Activated naive CD4-positive, alpha-beta T cell treated with anti-CD3 and anti-CD28 coated beads, Interleukin-2, amount 50 U/mL, for 72 hours (primary cell): Measurements from ENCODE around the gene C17orf50. TPM values are rescaled to one million over a fixed set of nuclear protein-coding genes. Genes with fewer than 3 reads are reported as not detected.
"Not testable (repeated sequence)": the region's sequence is repeated elsewhere in the genome, so short reads cannot be mapped to it uniquely, and the experiment has no call there.

Source experiments
- ATAC-seq, 2 donors: fragments of 150-1000 bp; cut with Tn5 transposase; 2 replicates each; pipeline ENCODE4 v1.10.0; 2021; ENCODE audit warnings: mild to moderate bottlenecking in 2 of 2, moderate library complexity in 2 of 2
- DNase-seq, 2 donors: peaks; one replicate each; pipeline ENCODE4 v3.0.0; 2021 to 2022; ENCODE audit warnings: low spot score in 2 of 2
- H3K27ac Mint-ChIP-seq, 2 donors: one replicate each; pipeline ENCODE4 v1.8.0; 2022; ENCODE audit warnings: mild to moderate bottlenecking in 2 of 2, mixed read lengths in 2 of 2
- H3K36me3 Mint-ChIP-seq, 2 donors: one replicate each; pipeline ENCODE4 v1.8.0; 2022; ENCODE audit warnings: mixed read lengths in 2 of 2
- H3K9me3 Mint-ChIP-seq, 2 donors: one replicate each; pipeline ENCODE4 v1.8.0; 2022; ENCODE audit warnings: mixed read lengths in 2 of 2
- total RNA-seq, 2 donors: library from RNA; stranded (reverse); gene quantifications; one replicate each; pipeline ENCODE4 v1.2.3, GENCODE V29; 2022

The C17orf50 gene
- total RNA-seq, 2 donors from 2014 or later, result not detected

GRCh38 chr17:35745749-35746320 is 14.9 kb upstream of the C17orf50 start:
- Mint-ChIP-seq H3K27ac (no peak overlapping the region), H3K9me3 (no peaks in the 10 kb centered on the region), H3K36me3 (no peaks in the 10 kb centered on the region)
- ATAC-seq (no peak), DNase-seq (no peak)

GRCh38 chr17:35747540-35748017 is 13.1 kb upstream of the C17orf50 start:
- DNase-seq (peak; percentile 69 to 85), ATAC-seq (peak; percentile 81 to 92)
- H3K9me3 Mint-ChIP-seq, result no peaks in the 10 kb centered on the region
- no peaks in the 10 kb centered on the region for H3K36me3 Mint-ChIP-seq
- H3K27ac Mint-ChIP-seq, result no peak overlapping the region

- no peak for DNase-seq
- Mint-ChIP-seq H3K9me3 (no peaks in the 10 kb centered on the region), H3K36me3 (no peaks in the 10 kb centered on the region), H3K27ac (peak overlapping the region in 1 of 2 donors; percentile 65)
- peak; percentile 5 to 61 for ATAC-seq
Measured at GRCh38 chr17:35748341-35748841, 12.3 kb upstream of the C17orf50 start.

- Mint-ChIP-seq H3K36me3 (no peaks in the 10 kb centered on the region), H3K27ac (no peak overlapping the region), H3K9me3 (no peaks in the 10 kb centered on the region)
- DNase-seq (no peak), ATAC-seq (no peak)
Measured at GRCh38 chr17:35748979-35749378, 11.7 kb upstream of the C17orf50 start.

GRCh38 chr17:35749560-35750412 is 10.9 kb upstream of the C17orf50 start:
- no peak for DNase-seq
- no peaks in the 10 kb centered on the region for H3K9me3 Mint-ChIP-seq

GRCh38 chr17:35750526-35751395 is 9.9 kb upstream of the C17orf50 start:
- ATAC-seq (no peak), DNase-seq (no peak)
- no peaks in the 10 kb centered on the region for H3K36me3 Mint-ChIP-seq
- no peaks in the 10 kb centered on the region for H3K9me3 Mint-ChIP-seq
- no peak overlapping the region for H3K27ac Mint-ChIP-seq

More at GRCh38 chr17:35749560-35750412, 10.9 kb upstream of the C17orf50 start:
- Mint-ChIP-seq H3K27ac (no peak overlapping the region), H3K36me3 (no peaks in the 10 kb centered on the region)
- ATAC-seq, result no peak

- DNase-seq, H3K27ac Mint-ChIP-seq, H3K9me3 Mint-ChIP-seq, ATAC-seq, H3K36me3 Mint-ChIP-seq: not testable (repeated sequence)
Measured at GRCh38 chr17:35751541-35751940, 9.1 kb upstream of the C17orf50 start.

GRCh38 chr17:35752471-35752870 is 8.2 kb upstream of the C17orf50 start:
- Mint-ChIP-seq H3K36me3 (no peaks in the 10 kb centered on the region), H3K27ac (no peak overlapping the region), H3K9me3 (no peaks in the 10 kb centered on the region)
- ATAC-seq (no peak), DNase-seq (no peak)

- DNase-seq (no peak), ATAC-seq (no peak)
- H3K27ac Mint-ChIP-seq, result no peak within 1 kb of the TSS
- H3K36me3 Mint-ChIP-seq, result no peaks in the 10 kb centered on the region
- no peaks in the 10 kb centered on the region for H3K9me3 Mint-ChIP-seq
Measured at GRCh38 chr17:35752945-35753764, 7.5 kb upstream of the C17orf50 start, which contains the start of gene GAS2L2. Gene GAS2L2 (minus strand): TSS chr17:35753239. CDS start chr17:35752850, 389 bp downstream.

GRCh38 chr17:35757243-35757642 is 3.4 kb upstream of the C17orf50 start:
- no peak for DNase-seq
- Mint-ChIP-seq H3K36me3 (no peaks in the 10 kb centered on the region), H3K27ac (no peak overlapping the region), H3K9me3 (no peaks in the 10 kb centered on the region)
- ATAC-seq, result no peak

GRCh38 chr17:35761601-35762000 is 914 bp downstream of the C17orf50 start:
- Mint-ChIP-seq H3K9me3 (no peaks in the 10 kb centered on the region), H3K36me3 (no peaks in the 10 kb centered on the region), H3K27ac (no peak overlapping the region)
- ATAC-seq, result no peak
- no peak for DNase-seq

- peak overlapping the region in 1 of 2 donors; percentile 92 for H3K27ac Mint-ChIP-seq
Measured at GRCh38 chr17:35763767-35764122, 3.1 kb downstream of the C17orf50 start.

GRCh38 chr17:35764123-35764991 is 3.7 kb downstream of the C17orf50 start:
- Mint-ChIP-seq H3K9me3 (no peaks in the 10 kb centered on the region), H3K27ac (peak overlapping the region in 1 of 2 donors; percentile 28), H3K36me3 (no peaks in the 10 kb centered on the region)
- ATAC-seq, result peak; percentile 94 to 95
- DNase-seq, result peak; percentile 90 to 95

More at GRCh38 chr17:35763767-35764122, 3.1 kb downstream of the C17orf50 start:
- Mint-ChIP-seq H3K36me3 (no peaks in the 10 kb centered on the region), H3K9me3 (no peaks in the 10 kb centered on the region)
- ATAC-seq, result no peak
- DNase-seq, result no peak

- ATAC-seq, result no peak
- no peak for DNase-seq
- H3K36me3 Mint-ChIP-seq, result no peaks in the 10 kb centered on the region
- H3K9me3 Mint-ChIP-seq, result no peaks in the 10 kb centered on the region
- H3K27ac Mint-ChIP-seq, result peak overlapping the region in 1 of 2 donors; percentile 28
Measured at GRCh38 chr17:35765086-35765710, 4.5 kb downstream of the C17orf50 start.
